ENCODE measurements around the gene ZP1.

The ZP1 gene

GRCh38 chr11:60922906-60923305 is 55.6 kb downstream of the ZP1 start:
- FAIRE-seq = no peak
- DNase-seq (ENCODE audit: low spot score) = no peak

GRCh38 chr11:60923326-60923725 is 56.0 kb downstream of the ZP1 start:
- no peak for DNase-seq (ENCODE audit: low spot score)
- FAIRE-seq = no peak

GRCh38 chr11:60923800-60924109 is 56.4 kb downstream of the ZP1 start:
- DNase-seq (ENCODE audit: low spot score) (no peak), FAIRE-seq (no peak)

GRCh38 chr11:60924110-60924905 is 57.0 kb downstream of the ZP1 start, which contains the start of gene TMEM132A:
TSS of gene TMEM132A (plus strand) at chr11:60924460. CDS start at chr11:60924634, 174 bp downstream.
- FAIRE-seq = no peak
- peak; percentile 51 for DNase-seq (ENCODE audit: low spot score)

Measured in RCC 7860 (cell line).